ENCODE data around the gene SMPD3.

SMPD3 gene

DNA sequence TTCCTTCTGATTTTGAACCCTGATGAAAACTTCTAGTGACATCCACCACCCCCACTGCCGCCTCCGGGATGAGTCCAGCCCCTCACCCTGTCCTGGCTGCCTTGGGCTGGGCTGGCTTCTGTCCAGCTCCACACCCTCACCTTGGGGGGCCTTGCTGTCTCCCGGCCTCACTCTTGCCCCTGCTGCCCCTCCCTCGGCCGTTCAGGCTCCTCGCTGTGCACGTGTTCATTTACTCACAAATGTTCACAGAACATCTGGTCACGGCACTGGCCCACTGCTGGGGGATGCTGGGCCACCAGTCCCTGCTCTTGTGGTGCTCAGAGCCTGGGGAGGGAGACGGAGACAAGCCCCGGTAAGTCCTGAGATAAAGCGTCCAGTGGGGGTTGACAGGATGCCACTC, 96.8 kb downstream of the SMPD3 start:
- DNase-seq, result no peak

DNA sequence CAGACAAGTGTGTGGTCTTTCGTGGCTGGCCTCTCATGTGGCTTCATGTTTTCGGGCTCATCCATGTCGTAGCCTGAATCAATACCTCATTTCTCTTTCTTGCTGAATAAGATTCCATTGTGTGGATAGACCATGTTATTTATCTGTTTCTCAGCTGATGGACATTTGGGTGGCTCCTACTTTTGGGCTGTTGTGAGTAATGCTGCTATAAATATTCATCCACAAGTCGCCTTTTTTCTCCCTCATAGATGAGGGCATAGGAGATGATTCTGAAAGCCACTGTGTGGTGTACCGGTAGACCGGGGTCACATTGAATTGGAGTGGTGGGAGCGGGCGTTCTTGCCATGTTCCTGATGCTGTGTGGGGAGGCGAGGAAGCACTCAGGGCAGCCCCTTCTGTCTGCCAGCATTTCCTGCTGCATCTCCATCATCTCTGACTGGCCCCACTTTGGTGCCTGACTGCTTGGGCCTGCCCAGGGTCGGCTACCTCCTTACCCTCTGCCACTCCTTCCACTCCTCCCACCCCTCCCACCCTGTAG, 97.4 kb downstream of the SMPD3 start:
- no peak for DNase-seq

DNA sequence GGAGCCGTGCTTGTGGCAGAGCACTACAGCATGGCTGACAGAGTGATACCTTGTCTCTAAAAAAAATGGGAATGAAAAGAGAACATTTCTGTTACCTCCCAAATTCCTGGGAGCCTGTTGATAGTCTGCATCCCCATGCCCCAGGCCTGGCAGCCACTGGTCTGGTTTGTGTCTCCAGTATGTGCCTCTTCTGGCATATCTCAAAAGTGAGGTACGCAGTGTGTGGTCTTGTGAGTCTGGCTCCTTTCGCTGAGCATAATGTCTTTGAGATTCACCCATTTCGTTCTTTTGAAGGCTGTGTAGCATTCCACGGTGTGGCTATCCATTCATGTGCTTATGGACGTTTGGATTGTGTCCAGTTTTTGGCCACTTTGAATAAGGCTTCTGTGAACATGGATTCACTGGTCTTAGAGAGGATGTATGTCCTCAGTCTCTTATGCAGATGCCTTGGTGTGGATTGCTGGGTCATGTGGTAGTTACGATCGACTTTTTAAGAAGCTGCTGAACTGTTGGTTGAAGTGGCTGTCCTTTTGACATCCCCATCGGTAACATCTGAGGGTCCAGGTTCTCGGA, 98.4 kb downstream of the SMPD3 start:
- no peak for DNase-seq

DNA sequence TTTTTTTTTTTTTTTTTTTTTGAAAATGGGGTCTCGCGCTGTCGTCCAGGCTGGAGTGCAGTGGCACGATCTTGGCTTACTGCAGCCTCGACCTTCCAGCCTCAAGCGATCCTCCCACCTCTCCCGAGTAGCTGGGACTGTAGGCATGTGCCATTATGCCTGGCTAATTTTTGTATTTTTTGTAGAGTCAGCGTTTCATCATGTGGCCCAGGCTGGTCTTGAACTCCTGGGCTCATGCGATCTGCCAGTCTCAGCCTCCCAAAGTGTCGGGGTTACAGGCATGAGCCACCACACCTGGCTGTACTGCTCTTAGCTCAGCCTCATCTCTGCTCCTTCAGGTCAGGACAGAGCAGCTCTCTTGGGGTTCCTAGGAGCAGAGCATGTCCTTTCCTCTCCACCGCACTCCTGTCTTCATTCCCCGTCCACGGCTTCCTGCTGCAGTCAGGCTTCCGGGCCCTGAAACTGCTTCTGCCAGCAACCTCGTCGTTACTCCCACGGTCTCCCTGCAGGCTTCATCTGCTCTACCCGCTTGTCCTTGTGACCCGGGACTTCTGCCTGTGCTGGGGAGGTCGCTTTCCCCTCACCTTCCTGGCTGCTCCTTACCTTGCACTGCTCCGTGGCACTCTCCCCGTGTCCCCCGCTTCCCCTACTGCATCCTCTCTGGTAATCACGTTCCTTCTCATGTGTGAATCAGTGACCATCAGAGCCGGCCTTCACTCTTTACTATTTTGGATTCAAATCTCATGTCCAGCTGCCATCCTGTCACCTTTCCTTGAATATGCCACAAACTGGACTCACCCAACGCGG, 99.5 kb downstream of the SMPD3 start:
- no peak for DNase-seq

DNA sequence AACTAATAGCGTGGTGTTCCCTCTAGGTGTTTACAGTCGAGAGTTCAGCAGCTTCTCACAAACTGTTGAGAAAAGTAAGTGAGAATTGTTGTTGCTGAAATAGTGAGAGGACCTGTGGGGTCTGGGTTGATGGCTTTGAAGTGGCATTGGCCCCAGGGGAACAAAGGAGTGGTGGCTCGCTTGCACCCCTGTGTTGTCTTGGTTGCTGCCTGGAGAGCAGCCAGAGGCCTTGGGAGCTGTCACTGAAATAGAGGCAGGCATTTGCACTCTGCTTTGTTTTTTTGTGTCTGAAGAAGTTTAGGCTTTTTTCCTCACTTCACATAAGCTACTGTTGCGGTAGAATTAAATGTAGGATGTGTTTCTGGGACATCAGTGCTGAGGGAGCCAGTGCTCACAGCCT, 100.7 kb downstream of the SMPD3 start:
- DNase-seq, result no peak

DNA sequence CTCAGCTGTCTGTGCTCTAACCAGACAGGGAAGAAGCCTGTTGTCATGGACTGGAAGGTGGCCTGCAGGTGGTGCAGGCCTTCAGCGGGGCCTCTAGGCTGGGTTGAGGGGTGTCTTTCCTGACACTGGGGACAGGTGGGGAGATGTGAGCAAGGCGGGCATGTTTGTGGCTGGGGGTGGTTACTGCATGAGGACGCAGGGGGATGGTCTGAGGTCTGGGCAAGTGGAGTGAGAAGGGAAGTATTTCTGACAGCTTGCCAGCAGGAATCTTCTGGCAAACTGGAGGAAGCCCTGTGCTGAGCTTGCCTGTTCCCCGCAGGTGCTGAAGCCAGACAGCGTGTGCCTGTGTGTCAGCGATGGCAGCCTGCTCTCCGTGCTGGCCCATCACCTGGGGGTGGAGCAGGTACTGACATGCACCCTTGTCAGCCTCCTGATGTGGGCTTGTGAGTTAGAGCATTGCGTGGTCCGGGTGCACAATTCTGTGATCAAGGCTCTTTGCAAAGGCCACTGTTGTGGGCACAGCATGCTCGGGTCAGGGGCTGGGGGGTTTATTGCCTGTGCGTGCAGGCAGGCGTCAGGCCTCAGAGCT, 101.3 kb downstream of the SMPD3 start:
- no peak for DNase-seq

DNA sequence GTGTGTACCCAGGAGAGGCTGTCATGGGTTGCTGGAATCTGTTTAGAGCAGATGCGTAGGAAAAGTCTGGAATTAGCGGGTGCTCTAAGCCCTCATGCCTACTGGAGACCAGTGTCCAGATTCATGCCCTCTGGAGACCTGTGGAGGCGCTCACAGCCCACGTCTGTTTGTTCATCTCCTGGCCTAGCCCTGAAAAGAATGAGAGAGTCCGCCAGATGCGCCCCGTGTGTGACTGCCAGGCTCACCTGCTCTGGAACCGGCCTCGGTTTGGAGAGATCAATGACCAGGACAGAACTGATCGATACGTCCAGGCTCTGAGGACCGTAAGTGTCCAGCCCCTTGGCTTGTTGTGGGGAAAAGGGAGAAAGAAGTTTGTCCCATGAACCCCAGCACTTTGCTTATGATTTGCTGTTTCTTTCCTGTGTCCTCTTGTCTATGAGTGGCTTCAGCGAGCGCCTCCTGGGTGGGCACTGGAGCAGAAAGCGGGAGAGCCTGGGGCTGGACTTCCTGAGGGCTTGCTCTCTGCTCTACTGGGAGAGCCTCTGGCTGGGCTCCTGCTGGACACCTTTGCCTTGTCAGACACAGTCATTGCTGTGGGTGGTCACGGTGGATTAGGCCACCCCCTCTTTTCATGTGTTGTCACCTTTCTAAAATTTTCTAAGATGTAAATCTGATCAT, 102.2 kb downstream of the SMPD3 start:
- no peak for DNase-seq

DNA sequence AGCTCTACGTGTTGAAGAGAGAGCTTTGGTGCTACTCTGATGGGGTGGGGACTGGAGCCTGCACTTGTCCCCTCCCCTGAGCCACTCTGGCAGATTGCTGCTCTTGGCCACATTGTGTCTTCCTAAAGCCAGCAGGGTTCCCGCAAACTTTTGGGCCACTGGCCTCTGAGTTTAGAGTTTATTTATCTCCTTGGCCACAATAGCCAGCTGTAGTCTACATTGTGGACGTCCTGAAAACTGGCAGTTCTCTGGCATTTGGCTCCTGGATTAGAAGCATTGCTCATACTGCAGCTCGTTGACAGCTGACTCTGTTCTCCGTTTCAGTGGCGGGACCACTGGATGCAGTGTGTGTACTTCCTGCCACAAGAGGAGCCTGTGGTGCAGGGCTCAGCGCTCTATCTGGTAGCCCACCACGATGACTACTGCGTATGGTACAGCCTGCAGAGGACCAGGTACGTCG, 102.9 kb downstream of the SMPD3 start:
- no peak for DNase-seq

DNA sequence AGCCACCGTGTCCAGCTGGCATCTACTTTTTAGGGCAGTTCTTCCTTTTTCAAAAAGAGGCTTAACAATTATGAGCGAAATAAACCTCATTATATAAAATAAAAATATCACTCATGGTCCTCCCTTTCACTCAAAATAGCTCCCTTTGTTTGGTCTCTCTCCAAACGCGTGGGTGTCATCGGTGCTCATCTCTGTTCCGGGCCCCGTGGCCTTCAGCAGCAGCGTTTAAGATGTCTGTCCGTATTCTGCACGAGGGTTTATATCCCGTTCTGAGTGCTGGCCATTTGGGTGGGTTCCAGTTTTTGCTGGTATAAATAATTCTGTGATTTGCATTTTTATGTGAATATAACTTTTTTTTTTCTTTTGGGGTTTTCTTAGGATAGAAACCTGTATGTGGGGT, 104.1 kb downstream of the SMPD3 start:
- DNase-seq, result no peak

DNA sequence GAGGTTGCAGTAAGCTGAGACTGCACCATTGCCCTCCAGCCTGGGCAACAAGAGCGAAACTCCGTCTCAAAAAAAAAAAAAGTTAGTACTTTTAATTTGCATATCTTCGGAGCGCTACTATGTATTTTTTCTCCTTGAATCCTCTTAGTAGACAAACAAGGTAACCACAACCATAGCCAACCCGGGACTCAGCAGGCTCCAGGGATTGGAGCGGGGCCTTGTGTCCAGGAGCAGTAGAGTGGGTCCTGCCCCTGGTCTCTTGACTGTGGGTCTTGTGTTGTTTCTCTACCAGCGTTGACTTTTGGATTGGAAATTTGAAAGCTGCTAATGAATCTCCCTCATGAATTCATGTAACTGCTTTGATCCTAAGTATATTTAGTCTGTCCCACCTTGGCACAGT, 105.2 kb downstream of the SMPD3 start:
- no peak for DNase-seq

DNA sequence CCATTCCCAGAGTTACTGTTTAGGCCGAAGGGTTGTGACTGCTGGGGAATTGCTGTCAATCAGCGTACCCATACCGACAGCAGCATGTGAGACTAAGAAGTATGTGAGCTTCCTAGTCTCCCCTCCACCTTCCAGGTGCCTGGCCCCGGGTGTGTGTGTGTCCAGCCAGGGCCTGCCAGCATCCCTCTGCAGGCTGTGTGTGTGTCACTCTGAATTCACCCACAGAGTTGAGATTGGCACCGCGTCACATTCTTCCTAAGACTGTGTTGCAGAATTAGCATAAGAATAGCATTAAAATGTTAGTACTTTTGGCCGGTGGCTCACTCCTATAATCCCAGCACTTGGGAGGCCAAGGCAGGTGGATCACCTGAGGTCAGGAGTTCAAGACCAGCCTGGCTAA, 105.7 kb downstream of the SMPD3 start:
- DNase-seq, result no peak

DNA sequence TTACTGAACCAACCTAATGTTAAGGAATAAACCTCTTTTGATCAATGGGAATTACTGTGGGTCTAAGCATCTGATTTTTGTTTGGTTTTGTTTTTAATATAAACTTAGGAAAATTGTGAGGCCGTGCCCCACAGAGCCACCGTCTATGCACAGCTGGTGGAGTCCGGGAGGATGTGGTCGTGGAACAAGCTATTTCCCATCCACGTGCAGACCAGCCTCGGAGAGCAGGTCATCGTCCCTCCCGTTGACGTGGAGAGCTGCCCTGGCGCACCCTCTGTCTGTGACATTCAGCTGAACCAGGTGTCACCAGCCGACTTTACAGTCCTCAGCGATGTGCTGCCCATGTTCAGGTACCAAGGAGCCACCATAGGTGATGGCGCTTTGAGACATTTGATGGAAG, 109.1 kb downstream of the SMPD3 start:
- no peak for DNase-seq

DNA sequence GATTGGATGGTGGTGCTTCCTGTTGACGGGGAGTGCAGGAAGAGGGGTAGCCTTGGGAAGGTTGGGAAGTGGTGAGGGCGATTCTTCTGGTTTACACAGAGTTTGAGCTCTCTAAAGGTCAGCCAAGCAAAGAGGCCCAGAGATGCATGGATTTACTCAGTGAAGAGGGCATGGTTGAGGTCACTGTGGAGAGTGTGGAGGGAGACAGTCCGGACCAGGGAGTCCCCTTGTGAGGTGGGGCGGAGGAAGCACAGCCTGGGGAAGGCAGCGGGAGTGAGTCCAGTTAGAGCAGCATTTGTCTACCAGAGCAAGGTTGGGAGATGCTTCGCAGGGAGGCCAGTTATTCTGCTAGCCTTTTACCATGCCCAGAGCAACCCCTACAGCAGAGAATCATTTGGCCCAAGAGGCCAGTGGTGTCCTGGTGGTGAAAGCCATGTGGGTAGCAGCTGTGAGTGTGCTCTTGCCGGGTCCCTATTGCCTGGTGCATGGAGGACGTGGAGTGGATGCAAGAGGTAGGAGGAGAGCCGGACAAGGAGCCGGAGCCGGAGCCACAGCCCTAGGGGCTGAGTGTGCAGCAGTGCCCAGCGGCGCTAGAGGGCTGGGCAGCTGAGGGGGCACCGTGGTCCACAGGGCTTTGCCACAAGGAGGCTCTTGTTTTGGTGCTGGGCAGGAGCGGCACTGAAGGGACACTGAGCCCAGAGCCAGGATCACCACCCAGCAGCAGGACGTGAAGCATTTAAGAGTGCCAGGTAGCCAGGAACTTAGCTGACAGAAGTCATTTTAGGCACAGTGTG, 109.8 kb downstream of the SMPD3 start:
- DNase-seq, result no peak

DNA sequence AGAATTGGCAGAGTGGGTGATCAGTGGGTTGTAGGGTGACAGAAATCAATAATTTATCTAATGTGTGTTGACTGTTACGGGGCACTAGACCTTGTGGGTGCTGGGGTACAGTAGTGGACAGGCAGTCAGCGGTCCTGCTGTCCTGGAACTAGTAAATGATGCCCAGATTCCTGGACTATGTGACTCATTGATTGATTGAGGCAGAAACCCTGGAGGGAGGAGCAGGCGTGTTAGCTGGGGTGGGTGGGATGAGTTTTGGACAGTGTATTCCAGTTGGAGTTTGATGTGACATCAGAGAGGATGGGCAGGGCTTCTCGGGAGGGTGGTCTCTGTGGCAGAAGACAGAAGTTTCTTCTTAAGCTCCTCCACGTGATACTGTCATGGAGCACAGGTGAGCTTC, 113.1 kb downstream of the SMPD3 start:
- DNase-seq, result no peak

DNA sequence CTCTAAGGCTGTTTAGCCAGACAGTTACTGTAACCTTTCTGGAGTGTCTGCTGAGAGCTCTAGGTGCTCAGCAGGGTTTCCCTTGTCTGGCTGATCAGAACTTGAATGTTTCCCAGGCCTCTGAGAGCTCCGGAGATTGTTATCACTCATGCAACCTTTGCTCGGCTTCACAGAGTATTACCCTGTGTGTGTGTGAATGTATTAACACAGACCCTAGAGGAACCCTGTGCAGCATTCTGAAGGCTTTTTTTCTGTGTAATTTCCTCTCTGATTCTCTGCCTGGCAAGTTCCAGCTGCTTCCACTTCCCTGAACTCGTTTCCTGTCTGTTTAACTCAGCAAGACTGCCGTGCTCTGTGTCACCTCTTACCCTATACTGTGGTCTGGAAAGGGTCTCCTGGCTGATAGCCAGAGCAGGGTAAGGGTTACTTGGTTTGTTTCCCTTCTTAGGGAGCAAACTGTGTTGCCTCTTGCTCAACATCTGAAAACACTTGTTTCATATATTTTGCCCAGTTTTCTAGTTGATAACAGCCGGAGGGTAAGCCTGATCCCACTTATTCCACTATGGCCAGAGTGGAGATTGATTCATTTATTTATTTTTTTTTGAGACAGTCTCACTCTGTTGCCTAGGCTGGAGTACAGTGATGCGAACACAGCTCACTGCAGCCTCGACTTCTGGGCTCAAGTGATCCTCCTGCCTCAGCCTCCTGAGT, 115.7 kb downstream of the SMPD3 start:
- DNase-seq, result no peak

DNA sequence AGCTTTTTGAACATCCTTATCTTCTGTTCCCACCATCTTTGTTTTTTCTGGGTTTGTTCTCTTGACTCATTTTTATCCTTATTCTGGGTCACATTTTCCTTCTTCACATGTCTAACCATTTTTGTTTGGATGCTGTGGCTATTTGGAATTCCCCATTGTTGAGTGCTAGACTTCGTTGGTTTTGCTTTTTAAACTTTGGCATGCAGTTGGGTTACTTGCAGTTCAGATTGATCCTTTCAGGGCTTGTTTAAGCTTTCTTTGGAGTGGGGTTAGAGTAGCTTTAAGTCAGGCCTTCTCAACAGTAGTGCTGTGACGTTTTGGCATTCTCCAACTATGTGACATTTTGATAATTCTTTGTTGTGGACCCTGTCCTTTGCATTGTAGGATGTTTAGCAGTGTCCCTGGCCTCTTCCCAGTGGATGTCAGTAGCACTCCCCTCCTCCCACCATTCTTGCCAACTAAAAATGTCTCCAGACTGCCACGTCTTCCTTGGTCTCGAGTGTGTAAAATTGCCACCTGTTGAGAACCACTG, 116.4 kb downstream of the SMPD3 start:
- no peak for DNase-seq

DNA sequence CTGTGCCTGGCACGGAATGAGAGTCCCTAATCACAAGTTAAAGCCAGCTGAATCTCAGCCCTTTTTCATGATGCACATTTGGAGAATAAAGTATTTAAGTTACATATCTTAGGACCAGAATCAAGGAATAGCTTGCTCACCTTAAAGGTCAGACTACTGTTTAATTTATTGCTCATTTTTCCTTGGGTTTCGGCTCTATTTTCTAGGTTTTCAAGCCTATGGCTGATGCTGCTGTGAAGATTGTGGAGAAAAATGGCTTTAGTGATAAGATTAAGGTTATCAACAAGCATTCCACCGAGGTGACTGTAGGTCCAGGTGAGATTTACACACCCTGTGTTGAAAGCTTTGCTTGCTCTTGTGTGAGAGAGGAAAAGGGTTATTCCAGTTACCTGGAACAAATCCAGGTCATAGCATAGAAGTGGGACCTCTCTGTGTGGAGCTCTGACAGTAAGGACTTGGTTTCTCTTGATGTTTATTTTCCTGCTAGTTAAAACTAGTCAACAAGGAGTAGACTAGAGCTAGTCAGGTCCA, 119.4 kb downstream of the SMPD3 start:
- no peak for DNase-seq

DNA sequence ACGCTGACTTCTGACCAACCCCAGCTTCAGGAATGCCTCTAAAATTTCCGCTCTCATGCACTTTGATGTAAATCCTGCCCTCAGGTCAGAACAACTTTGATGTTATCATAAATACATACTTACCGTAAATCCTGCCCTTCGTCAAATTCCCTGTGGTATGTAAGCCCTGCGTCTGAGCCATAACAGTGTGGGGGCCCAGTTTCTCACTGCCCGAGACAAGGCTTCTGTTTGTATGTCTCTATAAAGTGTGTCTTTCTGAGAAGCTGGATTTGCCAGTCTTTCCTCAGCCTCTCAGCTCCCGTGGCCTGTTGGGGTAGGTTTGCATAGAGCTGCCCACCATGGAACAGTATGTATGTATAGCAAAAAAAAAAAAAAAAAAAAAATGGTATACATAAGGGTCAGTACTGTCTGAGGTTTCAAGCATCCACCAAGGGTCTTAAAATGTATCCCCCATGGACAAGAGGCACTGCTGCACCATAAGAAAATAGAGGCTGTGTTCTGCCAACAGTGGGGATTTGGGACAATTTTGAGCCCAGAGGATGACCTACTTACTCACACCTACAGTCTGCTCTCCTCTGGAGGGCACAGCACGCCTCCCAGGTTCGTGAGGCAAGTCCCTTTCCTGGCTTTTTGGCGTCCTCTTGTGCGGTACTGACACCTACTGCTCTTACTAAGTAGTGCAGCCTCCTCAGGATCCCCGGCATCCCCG, 120.0 kb downstream of the SMPD3 start:
- DNase-seq, result peak; percentile 57

DNA sequence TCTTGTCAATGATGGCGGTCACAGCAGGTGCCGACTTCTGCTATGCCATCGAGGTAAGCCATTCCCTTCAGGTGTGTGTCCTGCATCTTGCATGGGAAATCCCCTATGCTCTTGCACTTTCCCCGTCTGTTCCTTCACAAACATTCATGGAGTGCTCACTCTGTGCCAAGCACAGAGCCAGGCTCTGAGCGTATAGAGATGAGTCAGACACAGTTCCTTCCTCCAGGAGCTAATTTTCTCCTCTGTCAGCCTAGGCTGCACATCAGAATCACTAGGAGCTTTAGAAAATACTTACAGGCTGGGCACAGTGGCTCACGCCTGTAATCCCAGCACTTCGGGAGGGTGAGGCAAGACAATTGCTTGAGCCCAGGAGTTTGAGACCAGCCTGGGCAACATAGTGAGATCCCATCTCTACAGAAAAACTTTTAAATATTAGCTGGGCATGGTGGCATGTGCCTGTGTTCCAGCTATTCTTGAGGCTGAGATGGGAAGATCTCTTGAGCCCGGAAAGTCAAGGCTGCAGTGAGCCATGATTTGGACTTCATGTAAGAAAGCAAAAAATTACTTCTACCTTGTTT, 123.4 kb downstream of the SMPD3 start:
- no peak for DNase-seq

DNA sequence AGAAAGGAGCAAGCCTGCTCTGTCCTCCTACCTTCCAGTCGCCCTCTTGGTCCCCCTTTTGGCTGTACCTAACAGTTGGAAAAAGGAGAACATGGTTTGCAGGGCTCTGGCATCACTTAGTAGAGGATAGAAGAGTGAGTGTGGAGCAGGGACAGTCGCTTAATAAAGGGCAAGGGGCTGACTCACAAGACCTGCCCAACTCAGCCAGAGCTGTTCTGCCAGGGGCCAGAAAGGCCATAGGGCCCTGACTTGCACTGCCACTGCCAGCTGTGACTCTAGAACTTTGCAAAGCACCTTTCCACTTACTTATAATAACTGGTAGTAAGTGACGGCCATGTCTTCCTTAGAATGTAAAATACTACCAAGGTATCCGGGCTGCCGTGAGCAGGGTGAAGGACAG, 124.0 kb downstream of the SMPD3 start:
- DNase-seq, result no peak

All from DMS 273 treated with DMSO at 0.1 percent for 48 hours (cell line).